ENCODE measurements around the gene MFSD1. TPM values are rescaled to one million over a fixed set of nuclear protein-coding genes. Genes with fewer than 3 reads are reported as not detected.

MFSD1 gene
- total RNA-seq, 1 experiment from 2014 or later: 50.7 TPM

- ATAC-seq (no peak), DNase-seq (ENCODE audit: low read depth, low spot score) (no peak)
- intact Hi-C loops (cut with micrococcal nuclease; ENCODE audit: unreplicated experiment) (no loop called here), in situ Hi-C loops (cut with HindIII; ENCODE audit: low pct_unique_long_range_greater_than_20kb, low sequenced_read_pairs) (no loop called here)
- Histone ChIP-seq H3K9me3 (ENCODE audit: control insufficient read depth, insufficient read depth, low read depth, low read length) (no peaks in the 10 kb centered on the region), H3K27ac (ENCODE audit: low read length) (no peak overlapping the region), H3K4me1 (ENCODE audit: control insufficient read depth, insufficient read depth, low read length) (no peaks in the 10 kb centered on the region), H3K36me3 (ENCODE audit: control insufficient read depth, insufficient read depth, low read length) (no peaks in the 10 kb centered on the region), H3K4me3 (ENCODE audit: low read depth in 2 of 2, low read length in 2 of 2) (no peak overlapping the region), H3K27me3 (ENCODE audit: control insufficient read depth, insufficient read depth, low read length) (no peaks in the 10 kb centered on the region; the same call in 1 of the 2 replicates)
- CTCF ChIA-PET: no interaction called here
- TF ChIP-seq TCF7L2 (IDR thresholded peaks at IDR 0.05; ENCODE audit: low read depth, low read length): no peak
- TF ChIP-seq SIN3A (IDR thresholded peaks at IDR 0.05; ENCODE audit: borderline replicate concordance, insufficient read depth, low read depth, low read length): no peak
- TF ChIP-seq POLR2AphosphoS5 (IDR thresholded peaks at IDR 0.05; ENCODE audit: low read depth, low read length): no peak
- no peak for TF ChIP-seq REST (IDR thresholded peaks at IDR 0.05; ENCODE audit: insufficient read depth in 1 of 2, low read depth in 2 of 2, low read length in 1 of 2)
- no peak for TF ChIP-seq CTCF (IDR thresholded peaks at IDR 0.05)
- POLR2A ChIA-PET: interaction anchor here (0.7 kb wide), 1 partner anchor 323 kb away, joined by 3 read pairs; no protein-coding TSS in a partner anchor
- no TSS peak for BruUV-seq (replicated peaks)
Measured at GRCh38 chr3:158836312-158836711, 34.5 kb downstream of the MFSD1 start.

- ATAC-seq: no peak
Measured at GRCh38 chr3:158837240-158837639, 35.4 kb downstream of the MFSD1 start.

More at GRCh38 chr3:158837240-158837639, 35.4 kb downstream of the MFSD1 start:
- Histone ChIP-seq H3K4me3 (ENCODE audit: low read depth in 2 of 2, low read length in 2 of 2) (no peak overlapping the region), H3K27me3 (ENCODE audit: control insufficient read depth, insufficient read depth, low read length) (no peaks in the 10 kb centered on the region; the same call in 1 of the 2 replicates), H3K4me1 (ENCODE audit: control insufficient read depth, insufficient read depth, low read length) (no peaks in the 10 kb centered on the region), H3K36me3 (ENCODE audit: control insufficient read depth, insufficient read depth, low read length) (no peaks in the 10 kb centered on the region), H3K27ac (ENCODE audit: low read length) (no peak overlapping the region), H3K9me3 (ENCODE audit: control insufficient read depth, insufficient read depth, low read depth, low read length) (no peaks in the 10 kb centered on the region)
- ChIA-PET POLR2A (interaction anchor here (0.7 kb wide), 1 partner anchor 322 kb away, joined by 3 read pairs; no protein-coding TSS in a partner anchor), CTCF (no interaction called here)
- TF ChIP-seq SIN3A (IDR thresholded peaks at IDR 0.05; ENCODE audit: borderline replicate concordance, insufficient read depth, low read depth, low read length) (no peak), POLR2AphosphoS5 (IDR thresholded peaks at IDR 0.05; ENCODE audit: low read depth, low read length) (no peak), CTCF (IDR thresholded peaks at IDR 0.05) (no peak), REST (IDR thresholded peaks at IDR 0.05; ENCODE audit: insufficient read depth in 1 of 2, low read depth in 2 of 2, low read length in 1 of 2) (no peak), TCF7L2 (IDR thresholded peaks at IDR 0.05; ENCODE audit: low read depth, low read length) (no peak)
- no peak for DNase-seq (ENCODE audit: low read depth, low spot score)
- intact Hi-C loops (cut with micrococcal nuclease; ENCODE audit: unreplicated experiment) (no loop called here), in situ Hi-C loops (cut with HindIII; ENCODE audit: low pct_unique_long_range_greater_than_20kb, low sequenced_read_pairs) (no loop called here)
- no TSS peak for BruUV-seq (replicated peaks)

All from Panc1 (cell line).